Measurements from ENCODE around the gene TMEM140.

The TMEM140 gene

DNA sequence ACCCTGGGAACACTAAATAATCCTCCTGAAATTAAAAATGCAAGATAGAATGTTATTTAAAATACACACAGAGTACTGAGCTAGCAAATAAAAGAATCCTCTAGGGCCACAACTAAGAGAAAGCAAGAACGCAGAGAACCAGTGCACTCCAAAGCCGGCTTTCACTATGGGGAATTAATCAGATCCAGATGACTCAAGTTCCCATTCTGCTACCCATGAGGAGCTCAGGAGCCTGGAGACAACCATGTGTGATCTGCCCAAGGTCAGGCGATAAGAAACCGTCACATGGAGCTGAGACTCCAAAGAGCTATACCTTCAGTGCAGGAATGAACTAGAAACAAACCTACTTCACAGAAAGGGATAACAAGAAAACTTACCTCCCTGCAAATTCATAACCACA, 42.1 kb downstream of the TMEM140 start:
- WGBS, 2 donors (ENCODE audit: extremely low coverage in 2 of 2, insufficient read length in 2 of 2, insufficient replicate concordance in 1 of 2), result no CpG with 5 or more reads among the region's 4 CpGs
- no peak for DNase-seq (ENCODE audit: low spot score)
- Histone ChIP-seq H2BK15ac (ENCODE audit: low read length) (no peak overlapping the region), H3K14ac (ENCODE audit: low read length) (no peak overlapping the region), H2BK12ac (ENCODE audit: low read length) (no peak overlapping the region), H2AFZ (ENCODE audit: low read length) (no peak overlapping the region), H2BK5ac (ENCODE audit: low read length) (no peak overlapping the region), H3K18ac (ENCODE audit: low read length) (no peak overlapping the region), H3K36me3 (replicated peaks in 1 of 2; ENCODE audit: control insufficient read depth in 2 of 2, insufficient read depth in 2 of 2, low read length in 2 of 2) (peaks cover 4 to 75% of the 10 kb centered on the region in 2 donors), H3K9ac (ENCODE audit: low read depth, low read length, poor library complexity) (no peak overlapping the region), H3K9me3 (replicated peaks in 1 of 2; ENCODE audit: control insufficient read depth in 2 of 2, insufficient read depth in 1 of 2, low read depth in 1 of 2, low read length in 2 of 2) (no peaks in the 10 kb centered on the region), H4K8ac (ENCODE audit: low read depth, low read length) (no peak overlapping the region), H2BK120ac (ENCODE audit: low read depth, low read length) (no peak overlapping the region), H3K79me1 (ENCODE audit: low read depth, low read length) (no peaks in the 10 kb centered on the region), H4K91ac (ENCODE audit: low read depth, low read length, poor library complexity) (no peak overlapping the region), H3K4me1 (ENCODE audit: control insufficient read depth in 2 of 2, insufficient read depth in 1 of 2, low read depth in 1 of 2, low read length in 2 of 2) (peaks cover 0 to 2% of the 10 kb centered on the region in 2 donors), H3K27ac (replicated peaks; ENCODE audit: low read length) (no peak overlapping the region), H3K23ac (ENCODE audit: low read depth, low read length, poor library complexity) (no peak overlapping the region), H3K4me2 (ENCODE audit: insufficient read depth, low read length, poor library complexity, severe bottlenecking) (no peak overlapping the region), H3K4ac (ENCODE audit: low read length) (no peak overlapping the region), H3K4me3 (ENCODE audit: low read length in 2 of 2) (no peak overlapping the region), H2AK5ac (ENCODE audit: low read depth, low read length) (no peak overlapping the region), H3K27me3 (ENCODE audit: control insufficient read depth in 3 of 3, insufficient read depth in 3 of 3, low read depth in 1 of 3, low read length in 3 of 3) (no peaks in the 10 kb centered on the region)

DNA sequence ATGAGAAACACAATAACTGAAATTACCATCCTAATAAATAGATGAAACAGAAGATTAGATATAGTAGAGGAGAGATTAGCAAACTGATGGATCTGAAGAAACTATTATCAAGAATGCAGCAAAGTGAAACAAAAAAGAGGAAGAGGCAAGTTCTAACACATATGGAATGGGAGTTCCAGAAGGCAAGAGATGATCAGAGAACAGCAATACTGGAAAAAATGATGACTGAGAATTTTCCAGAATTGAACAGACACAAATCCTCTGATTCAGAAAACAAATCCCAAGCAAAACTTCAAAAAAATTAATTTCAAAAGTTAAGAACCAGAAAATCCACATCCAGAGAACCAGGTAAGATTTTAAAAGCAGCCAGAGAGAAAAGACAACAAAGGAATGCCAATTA, 42.8 kb downstream of the TMEM140 start:
- Histone ChIP-seq H3K4me3 (ENCODE audit: low read length in 2 of 2) (no peak overlapping the region), H3K9ac (ENCODE audit: low read depth, low read length, poor library complexity) (no peak overlapping the region), H4K91ac (ENCODE audit: low read depth, low read length, poor library complexity) (no peak overlapping the region), H3K18ac (ENCODE audit: low read length) (no peak overlapping the region), H2BK15ac (ENCODE audit: low read length) (no peak overlapping the region), H3K79me1 (ENCODE audit: low read depth, low read length) (no peaks in the 10 kb centered on the region), H2BK5ac (ENCODE audit: low read length) (no peak overlapping the region), H3K27me3 (ENCODE audit: control insufficient read depth in 3 of 3, insufficient read depth in 3 of 3, low read depth in 1 of 3, low read length in 3 of 3) (no peaks in the 10 kb centered on the region), H3K23ac (ENCODE audit: low read depth, low read length, poor library complexity) (no peak overlapping the region), H3K14ac (ENCODE audit: low read length) (no peak overlapping the region), H2AK5ac (ENCODE audit: low read depth, low read length) (no peak overlapping the region), H2BK12ac (ENCODE audit: low read length) (no peak overlapping the region), H3K9me3 (replicated peaks in 1 of 2; ENCODE audit: control insufficient read depth in 2 of 2, insufficient read depth in 1 of 2, low read depth in 1 of 2, low read length in 2 of 2) (no peaks in the 10 kb centered on the region), H2BK120ac (ENCODE audit: low read depth, low read length) (no peak overlapping the region), H3K4ac (ENCODE audit: low read length) (no peak overlapping the region), H3K27ac (replicated peaks; ENCODE audit: low read length) (no peak overlapping the region), H4K8ac (ENCODE audit: low read depth, low read length) (no peak overlapping the region), H3K4me1 (ENCODE audit: control insufficient read depth in 2 of 2, insufficient read depth in 1 of 2, low read depth in 1 of 2, low read length in 2 of 2) (peaks cover 0 to 2% of the 10 kb centered on the region in 2 donors), H3K4me2 (ENCODE audit: insufficient read depth, low read length, poor library complexity, severe bottlenecking) (no peak overlapping the region), H3K36me3 (replicated peaks in 1 of 2; ENCODE audit: control insufficient read depth in 2 of 2, insufficient read depth in 2 of 2, low read length in 2 of 2) (peaks cover 4 to 72% of the 10 kb centered on the region in 2 donors), H2AFZ (ENCODE audit: low read length) (no peak overlapping the region)
- DNase-seq (ENCODE audit: low spot score), result no peak

GRCh38 chr7:135192914-135193536, 45.2 kb downstream of the TMEM140 start:
- Histone ChIP-seq H3K4me3 (ENCODE audit: low read length in 2 of 2) (no peak overlapping the region), H2BK15ac (ENCODE audit: low read length) (no peak overlapping the region), H3K4ac (ENCODE audit: low read length) (no peak overlapping the region), H2AFZ (ENCODE audit: low read length) (no peak overlapping the region), H3K36me3 (replicated peaks in 1 of 2; ENCODE audit: control insufficient read depth in 2 of 2, insufficient read depth in 2 of 2, low read length in 2 of 2) (peaks cover 4 to 76% of the 10 kb centered on the region in 2 donors), H2AK5ac (ENCODE audit: low read depth, low read length) (no peak overlapping the region), H3K23ac (ENCODE audit: low read depth, low read length, poor library complexity) (peak overlapping the region; percentile 74), H4K8ac (ENCODE audit: low read depth, low read length) (no peak overlapping the region), H3K4me1 (ENCODE audit: control insufficient read depth in 2 of 2, insufficient read depth in 1 of 2, low read depth in 1 of 2, low read length in 2 of 2) (peaks cover 0 to 2% of the 10 kb centered on the region in 2 donors), H3K27ac (replicated peaks; ENCODE audit: low read length) (no peak overlapping the region), H3K9ac (ENCODE audit: low read depth, low read length, poor library complexity) (peak overlapping the region; percentile 30), H3K79me1 (ENCODE audit: low read depth, low read length) (no peaks in the 10 kb centered on the region), H2BK120ac (ENCODE audit: low read depth, low read length) (no peak overlapping the region), H3K27me3 (ENCODE audit: control insufficient read depth in 3 of 3, insufficient read depth in 3 of 3, low read depth in 1 of 3, low read length in 3 of 3) (no peaks in the 10 kb centered on the region), H3K9me3 (replicated peaks in 1 of 2; ENCODE audit: control insufficient read depth in 2 of 2, insufficient read depth in 1 of 2, low read depth in 1 of 2, low read length in 2 of 2) (no peaks in the 10 kb centered on the region), H3K4me2 (ENCODE audit: insufficient read depth, low read length, poor library complexity, severe bottlenecking) (no peak overlapping the region), H4K91ac (ENCODE audit: low read depth, low read length, poor library complexity) (no peak overlapping the region), H3K18ac (ENCODE audit: low read length) (no peak overlapping the region), H2BK5ac (ENCODE audit: low read length) (no peak overlapping the region), H2BK12ac (ENCODE audit: low read length) (no peak overlapping the region), H3K14ac (ENCODE audit: low read length) (no peak overlapping the region)
- no CpG with 5 or more reads among the region's 11 CpGs for WGBS, 2 donors (ENCODE audit: extremely low coverage in 2 of 2, insufficient read length in 2 of 2, insufficient replicate concordance in 1 of 2)
- DNase-seq (ENCODE audit: low spot score), result no peak

- H2BK12ac ChIP-seq (ENCODE audit: low read length), result no peak overlapping the region
- no peak overlapping the region for H3K27ac ChIP-seq (replicated peaks; ENCODE audit: low read length)
- no peak overlapping the region for H2BK120ac ChIP-seq (ENCODE audit: low read depth, low read length)
- H3K4me2 ChIP-seq (ENCODE audit: insufficient read depth, low read length, poor library complexity, severe bottlenecking), result no peak overlapping the region
- H3K36me3 ChIP-seq (replicated peaks in 1 of 2; ENCODE audit: control insufficient read depth in 2 of 2, insufficient read depth in 2 of 2, low read length in 2 of 2), result peaks cover 4 to 73% of the 10 kb centered on the region in 2 donors
- H3K4me3 ChIP-seq (ENCODE audit: low read length in 2 of 2), result no peak overlapping the region
- no peak overlapping the region for H3K14ac ChIP-seq (ENCODE audit: low read length)
- DNase-seq (ENCODE audit: low spot score), result no peak
- H3K79me1 ChIP-seq (ENCODE audit: low read depth, low read length), result no peaks in the 10 kb centered on the region
- H4K8ac ChIP-seq (ENCODE audit: low read depth, low read length), result peak overlapping the region; percentile 23
- no CpG with 5 or more reads among the region's 10 CpGs for WGBS, 2 donors (ENCODE audit: extremely low coverage in 2 of 2, insufficient read length in 2 of 2, insufficient replicate concordance in 1 of 2)
- H4K91ac ChIP-seq (ENCODE audit: low read depth, low read length, poor library complexity), result no peak overlapping the region
- no peak overlapping the region for H3K4ac ChIP-seq (ENCODE audit: low read length)
- H3K18ac ChIP-seq (ENCODE audit: low read length), result no peak overlapping the region
- no peak overlapping the region for H2AK5ac ChIP-seq (ENCODE audit: low read depth, low read length)
- H3K27me3 ChIP-seq (ENCODE audit: control insufficient read depth in 3 of 3, insufficient read depth in 3 of 3, low read depth in 1 of 3, low read length in 3 of 3), result no peaks in the 10 kb centered on the region
- H3K9ac ChIP-seq (ENCODE audit: low read depth, low read length, poor library complexity), result peak overlapping the region; percentile 30
- no peak overlapping the region for H2BK15ac ChIP-seq (ENCODE audit: low read length)
- H2BK5ac ChIP-seq (ENCODE audit: low read length), result no peak overlapping the region
- H3K4me1 ChIP-seq (ENCODE audit: control insufficient read depth in 2 of 2, insufficient read depth in 1 of 2, low read depth in 1 of 2, low read length in 2 of 2), result peaks cover 0 to 2% of the 10 kb centered on the region in 2 donors
- no peaks in the 10 kb centered on the region for H3K9me3 ChIP-seq (replicated peaks in 1 of 2; ENCODE audit: control insufficient read depth in 2 of 2, insufficient read depth in 1 of 2, low read depth in 1 of 2, low read length in 2 of 2)
- peak overlapping the region; percentile 74 for H3K23ac ChIP-seq (ENCODE audit: low read depth, low read length, poor library complexity)
- no peak overlapping the region for H2AFZ ChIP-seq (ENCODE audit: low read length)
Measured at GRCh38 chr7:135193615-135194081, 45.8 kb downstream of the TMEM140 start.
